SH-SY5Y (cell line): ENCODE measurements around the gene CFL1.

ENCODE experiments used
- GATA2 ChIP-seq: IDR thresholded peaks from 2 replicates; pipeline ENCODE4 v1.6.1; 2011; ENCODE audit warnings: mild to moderate bottlenecking, low read depth, low read length
- GATA3 ChIP-seq: IDR thresholded peaks from 2 replicates; pipeline ENCODE4 v1.6.1; 2011; ENCODE audit warnings: low read depth, mild to moderate bottlenecking, low read length, moderate library complexity

Gene CFL1

DNA sequence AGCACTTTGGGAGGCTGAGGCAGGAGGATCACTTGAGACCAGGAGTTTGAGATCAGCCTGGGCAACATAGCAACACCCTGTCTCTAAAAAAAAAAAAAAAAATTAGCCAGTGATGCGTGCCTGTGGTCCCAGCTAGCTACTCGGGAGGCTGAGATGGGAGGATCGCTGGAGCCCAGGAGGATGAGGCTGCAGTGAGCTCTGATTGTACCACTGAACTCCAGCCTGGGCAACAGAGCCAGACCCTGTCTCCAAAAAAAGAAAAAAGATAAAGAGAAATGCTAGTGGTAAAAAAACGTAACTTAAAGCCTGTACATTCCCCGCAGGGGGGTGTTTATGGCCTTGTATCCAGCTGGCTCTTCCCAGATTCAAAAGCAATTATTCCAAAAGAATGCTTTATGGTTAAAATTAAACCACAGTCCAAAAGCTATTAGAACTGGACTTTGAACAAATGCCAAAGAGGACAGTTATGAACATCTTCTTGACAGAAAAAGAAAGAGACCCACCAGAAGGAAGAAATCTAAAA, 40.6 kb downstream of the CFL1 start:
- TF ChIP-seq GATA2 (no peak), GATA3 (no peak)

DNA sequence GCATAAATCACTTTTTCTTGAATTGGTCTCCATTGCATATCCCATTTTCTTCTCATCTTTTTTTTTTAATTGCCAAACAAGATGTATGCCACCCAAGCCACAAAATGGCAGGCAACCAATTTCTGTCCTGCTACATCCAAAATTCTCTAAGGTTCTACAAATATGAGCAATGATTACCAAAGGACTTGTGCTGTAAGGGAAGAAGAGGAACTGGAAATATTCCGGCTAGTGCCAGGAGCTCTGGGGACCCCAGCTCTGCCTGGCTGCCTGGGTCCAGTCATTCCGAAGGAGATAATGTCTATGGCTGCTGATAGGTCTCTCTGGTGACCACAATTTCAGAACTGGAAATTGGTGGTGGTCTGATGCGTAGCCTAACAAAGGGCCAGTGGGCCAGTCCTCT, 41.3 kb downstream of the CFL1 start:
- no peak for TF ChIP-seq GATA2

DNA sequence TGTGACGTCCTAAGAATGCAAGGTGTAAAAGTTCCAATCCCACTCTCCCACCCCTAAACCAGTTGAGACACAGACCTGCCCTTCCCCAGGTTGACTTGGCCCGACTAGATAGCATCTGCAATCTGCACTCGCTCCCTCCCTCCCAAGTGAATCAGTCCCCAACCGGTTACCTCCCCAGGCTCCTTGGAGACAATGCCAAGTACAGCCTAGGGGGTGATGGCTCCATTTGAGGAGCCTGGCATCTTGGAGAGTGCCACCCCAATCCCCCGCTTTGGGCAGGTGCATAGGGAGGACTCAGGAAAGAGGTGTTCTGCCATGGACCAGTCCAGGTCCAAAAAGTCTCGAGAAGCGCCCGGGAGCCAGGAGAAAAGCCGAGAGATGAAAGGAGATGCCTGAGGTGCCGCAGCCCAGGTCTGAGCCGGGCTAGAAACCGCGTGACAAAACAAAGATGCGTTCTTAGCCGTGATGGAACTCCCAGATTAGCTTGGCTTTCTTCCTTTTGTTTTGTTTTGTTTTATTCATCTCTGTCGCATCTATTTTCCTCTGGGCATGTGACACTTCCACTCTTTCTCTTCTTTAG, 42.9 kb downstream of the CFL1 start:
- TF ChIP-seq GATA2 (no peak), GATA3 (no peak)

DNA sequence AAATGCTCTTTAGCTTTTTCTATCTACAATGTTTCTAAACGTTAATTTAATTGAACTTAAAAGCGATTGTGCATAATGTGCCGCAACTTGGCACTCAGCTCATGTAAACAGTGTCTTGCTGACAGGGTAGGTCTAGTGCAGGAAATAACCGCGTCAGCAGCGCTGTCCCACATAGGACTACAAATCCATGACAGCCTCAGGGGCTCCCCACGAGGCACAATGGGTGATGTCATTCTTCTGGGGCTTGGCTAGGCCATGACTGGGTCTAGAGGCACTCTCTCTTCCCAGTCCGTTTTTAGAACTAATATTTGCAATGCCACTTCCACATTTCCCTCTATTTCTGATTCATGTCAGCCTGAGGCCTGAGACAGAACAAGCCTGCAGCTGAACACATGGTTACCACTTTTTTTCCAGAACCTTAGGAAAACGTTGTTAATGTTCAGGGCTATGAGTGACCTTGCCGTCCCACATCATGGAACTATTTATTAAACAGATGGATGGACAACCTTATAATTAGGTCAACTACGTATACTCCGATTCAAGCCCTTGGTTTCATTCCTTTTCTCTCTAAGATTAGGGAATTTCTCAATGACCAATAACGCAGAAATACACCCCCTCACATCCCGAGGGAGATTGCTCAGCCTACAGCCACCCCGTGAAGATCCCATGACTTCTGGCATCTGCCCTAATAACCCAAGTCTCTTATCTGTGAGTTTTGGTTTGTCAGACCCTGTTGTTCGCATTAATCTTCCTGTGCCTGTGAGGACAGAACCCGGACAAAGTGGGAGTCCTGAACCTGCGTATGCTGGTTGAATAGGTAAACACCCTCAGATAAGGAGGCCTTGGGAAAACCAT, 43.6 kb downstream of the CFL1 start:
- TF ChIP-seq GATA3 = no peak
- no peak for TF ChIP-seq GATA2

DNA sequence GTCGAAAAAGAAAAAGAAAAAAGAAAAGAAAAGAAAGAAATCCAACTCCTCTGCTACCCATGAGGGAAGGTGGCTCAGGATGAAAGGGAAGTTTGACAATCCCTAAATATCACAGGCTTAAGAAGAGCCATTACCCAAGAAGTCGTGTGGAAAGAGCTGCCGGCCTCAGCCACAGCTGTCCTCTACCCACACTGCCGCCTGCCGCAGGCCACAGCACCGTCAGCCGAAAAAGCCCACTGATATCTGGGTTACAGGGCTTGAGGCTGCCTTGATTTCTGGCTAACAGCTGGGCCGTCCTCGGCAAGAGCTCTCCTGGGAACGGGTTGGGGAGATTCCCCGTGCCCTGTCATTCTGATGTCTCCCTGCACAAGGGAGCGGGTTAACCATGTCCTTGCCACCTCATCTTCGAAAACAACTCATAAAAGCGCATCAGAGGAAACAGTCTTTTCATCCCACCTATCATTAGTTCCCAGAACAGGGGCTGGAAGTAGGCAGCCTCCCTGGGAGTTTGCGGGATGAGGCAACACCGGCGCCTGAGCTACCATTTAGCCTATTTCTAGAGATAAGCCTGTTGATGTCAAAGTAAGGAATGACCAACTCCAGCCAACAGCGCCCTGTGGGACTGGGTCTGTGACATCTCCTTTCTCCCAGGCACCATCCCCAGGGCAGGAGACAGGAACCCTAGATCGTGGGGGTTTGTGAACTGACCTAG, 46.1 kb downstream of the CFL1 start:
- TF ChIP-seq GATA2 (no peak), GATA3 (no peak)

DNA sequence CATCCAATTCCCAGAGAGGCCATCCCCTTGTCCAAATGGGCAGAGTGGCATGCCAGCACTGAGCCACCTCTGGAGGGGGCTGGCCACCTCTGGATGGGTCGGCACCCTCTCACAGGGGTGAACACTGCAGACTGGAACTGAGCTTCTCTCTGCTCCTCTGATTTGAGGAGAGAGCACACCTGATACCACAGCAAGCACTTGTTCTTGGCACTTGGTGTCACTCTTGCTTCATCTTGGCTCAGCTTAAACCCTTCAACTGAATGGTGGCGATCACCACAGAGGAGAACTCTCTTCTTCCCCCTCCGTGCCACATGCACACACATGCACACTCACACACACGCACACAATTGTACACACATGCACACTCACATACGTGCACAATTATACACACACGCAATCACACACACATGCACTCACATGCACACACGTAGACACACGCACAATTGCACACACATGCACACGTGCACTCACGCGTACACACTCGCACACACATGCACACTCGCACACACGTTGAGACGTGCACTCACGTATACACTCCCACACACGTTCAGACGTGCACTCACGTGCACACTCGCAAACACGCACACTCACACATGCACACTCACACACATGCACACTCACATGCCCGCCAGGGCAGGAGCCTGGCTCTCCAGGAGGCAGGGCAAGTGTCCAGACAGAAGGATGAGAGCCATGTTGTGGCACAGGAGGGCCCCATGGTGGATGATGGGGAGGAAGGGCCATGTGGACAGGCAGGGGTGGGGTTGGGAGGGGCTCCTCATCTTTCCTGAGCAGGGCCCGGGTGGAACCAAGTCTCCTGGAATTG, 47.7 kb downstream of the CFL1 start:
- no peak for TF ChIP-seq GATA2
- no peak for TF ChIP-seq GATA3

DNA sequence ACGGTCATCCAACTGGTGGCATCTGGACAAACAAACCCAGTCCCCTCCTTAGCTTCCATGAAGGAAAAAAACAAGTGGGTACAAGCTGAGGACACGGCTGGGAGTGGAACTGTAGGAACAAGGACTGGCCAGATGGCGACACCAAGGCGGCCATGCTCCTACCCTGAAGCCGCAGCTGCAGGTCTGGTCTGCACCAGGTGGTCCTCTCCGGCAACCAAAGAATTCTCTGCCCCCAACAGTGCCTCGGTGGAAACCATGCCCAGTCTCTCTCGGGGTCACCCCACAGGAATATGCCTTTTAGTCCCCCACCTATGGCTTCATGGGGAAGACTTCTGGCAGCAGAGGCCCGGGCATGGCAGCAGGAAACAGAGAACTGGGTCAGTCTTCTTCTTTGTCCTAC, 48.5 kb downstream of the CFL1 start:
- TF ChIP-seq GATA2 = no peak

DNA sequence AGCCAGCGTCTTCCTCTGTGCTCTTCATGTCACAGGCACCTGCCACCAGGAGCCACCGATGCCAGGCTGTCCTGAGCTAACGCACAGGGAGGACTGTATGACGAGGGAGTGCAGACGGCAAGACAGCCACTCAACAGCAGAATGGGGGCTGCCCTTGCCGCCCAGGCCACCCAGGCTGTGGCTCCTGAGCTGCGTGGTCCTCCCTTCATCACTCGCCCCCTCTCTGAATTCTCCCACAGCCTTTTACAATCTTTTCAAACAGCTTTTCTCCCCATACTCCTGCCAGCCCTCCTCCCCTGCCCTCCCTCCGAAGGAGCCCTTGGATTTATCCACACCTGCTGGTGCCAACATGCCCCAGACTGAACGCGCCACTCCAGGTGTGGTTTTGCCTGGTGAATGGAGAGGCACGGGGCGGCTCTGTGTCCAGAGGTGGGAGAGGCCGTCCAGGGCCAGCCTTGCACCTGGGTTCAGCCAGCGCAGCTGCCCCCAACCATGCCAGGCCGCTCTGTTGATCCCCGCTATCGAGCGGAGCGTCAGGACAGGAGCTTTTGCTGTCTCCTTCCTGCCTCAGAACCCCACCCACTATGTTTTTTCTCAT, 49.1 kb downstream of the CFL1 start:
- no peak for TF ChIP-seq GATA2
- no peak for TF ChIP-seq GATA3

DNA sequence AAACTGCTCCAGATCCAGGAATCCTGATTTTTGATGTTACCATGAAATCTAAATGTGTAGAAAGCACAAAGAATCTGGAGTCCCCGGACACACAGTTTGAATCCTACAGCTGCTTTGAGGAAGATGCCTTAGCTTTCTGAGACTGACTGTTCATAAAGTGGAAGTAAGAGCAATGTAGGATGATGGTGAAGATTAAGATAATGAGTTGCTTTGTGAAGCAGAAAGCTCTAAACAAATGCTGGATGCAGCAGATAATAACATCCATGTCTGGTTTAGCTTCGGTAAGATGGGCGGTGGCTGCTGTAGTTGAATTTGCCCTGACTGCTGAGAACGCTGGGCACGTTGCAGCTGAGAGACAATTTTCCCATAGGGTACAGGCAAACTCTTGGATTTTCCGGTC, 51.0 kb downstream of the CFL1 start:
- TF ChIP-seq GATA2 (no peak), GATA3 (no peak)
